ENCODE data around the gene GRIA3. TPM values are rescaled to one million over a fixed set of nuclear protein-coding genes. Genes with fewer than 3 reads are reported as not detected.
"Not testable (repeated sequence)": the region's sequence is repeated elsewhere in the genome, so short reads cannot be mapped to it uniquely, and the experiment has no call there.

Gene GRIA3
- total RNA-seq, 4 donors from 2014 or later = 0.12 to 0.58 TPM; not detected in 2

DNA sequence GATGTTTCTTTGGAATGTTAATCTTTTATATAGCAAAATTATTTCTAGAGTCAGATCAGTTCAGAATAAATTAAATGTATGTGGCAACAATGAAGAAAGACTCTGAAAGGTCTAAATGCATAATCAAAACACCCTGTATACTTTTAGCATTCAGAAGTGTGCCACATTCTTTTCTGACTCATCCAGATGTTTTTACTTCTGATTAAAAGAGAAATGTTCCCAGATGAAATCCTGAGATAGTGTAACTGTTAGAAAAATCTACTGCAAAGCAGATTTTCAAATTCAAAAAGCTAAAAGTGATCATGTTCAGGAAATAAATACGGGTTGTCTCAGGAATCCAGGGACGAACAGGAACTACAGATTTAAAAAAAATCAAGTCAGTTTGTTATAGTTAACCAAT, 241.4 kb downstream of the GRIA3 start:
- TF ChIP-seq POLR2A (IDR thresholded peaks at IDR 0.05) = no peak
- TF ChIP-seq, protein P1, sequence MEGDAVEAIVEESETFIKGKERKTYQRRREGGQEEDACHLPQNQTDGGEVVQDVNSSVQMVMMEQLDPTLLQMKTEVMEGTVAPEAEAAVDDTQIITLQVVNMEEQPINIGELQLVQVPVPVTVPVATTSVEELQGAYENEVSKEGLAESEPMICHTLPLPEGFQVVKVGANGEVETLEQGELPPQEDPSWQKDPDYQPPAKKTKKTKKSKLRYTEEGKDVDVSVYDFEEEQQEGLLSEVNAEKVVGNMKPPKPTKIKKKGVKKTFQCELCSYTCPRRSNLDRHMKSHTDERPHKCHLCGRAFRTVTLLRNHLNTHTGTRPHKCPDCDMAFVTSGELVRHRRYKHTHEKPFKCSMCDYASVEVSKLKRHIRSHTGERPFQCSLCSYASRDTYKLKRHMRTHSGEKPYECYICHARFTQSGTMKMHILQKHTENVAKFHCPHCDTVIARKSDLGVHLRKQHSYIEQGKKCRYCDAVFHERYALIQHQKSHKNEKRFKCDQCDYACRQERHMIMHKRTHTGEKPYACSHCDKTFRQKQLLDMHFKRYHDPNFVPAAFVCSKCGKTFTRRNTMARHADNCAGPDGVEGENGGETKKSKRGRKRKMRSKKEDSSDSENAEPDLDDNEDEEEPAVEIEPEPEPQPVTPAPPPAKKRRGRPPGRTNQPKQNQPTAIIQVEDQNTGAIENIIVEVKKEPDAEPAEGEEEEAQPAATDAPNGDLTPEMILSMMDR (IDR thresholded peaks at IDR 0.05) = no peak
- WGBS, 2 donors = 20 to 52% methylated on average over 2 of the region's 2 CpGs
- H3K4me3 ChIP-seq (ENCODE audit: low read depth, poor library complexity, severe bottlenecking) = no peak overlapping the region
- intact Hi-C loops (cut with DNase I; ENCODE audit: low total_unique reads) = no loop called here
- no peak for DNase-seq (ENCODE audit: low spot score in 2 of 2)

DNA sequence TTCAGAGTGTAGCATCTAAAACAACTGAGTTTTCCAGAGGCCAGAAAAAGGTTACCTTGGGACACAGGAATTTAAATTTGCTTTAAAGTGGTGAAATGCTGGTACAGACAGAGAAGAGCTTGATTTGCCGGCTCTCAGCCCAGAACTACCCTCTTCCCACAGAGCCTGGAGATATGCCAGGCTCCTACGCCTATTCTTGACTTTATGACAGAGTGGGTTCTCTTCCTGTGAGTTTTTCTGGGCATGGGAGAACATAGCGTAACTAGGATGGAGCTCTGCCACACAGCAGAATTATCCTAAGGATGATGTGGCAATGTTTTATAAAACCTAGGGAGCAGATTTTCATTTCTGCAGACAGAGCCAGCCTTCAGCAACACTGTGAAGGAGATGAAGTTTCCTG, 241.8 kb downstream of the GRIA3 start:
- intact Hi-C loops (cut with DNase I; ENCODE audit: low total_unique reads) = no loop called here
- WGBS, 2 donors = 22 to 48% methylated on average over 3 of the region's 3 CpGs
- no peak for TF ChIP-seq POLR2A (IDR thresholded peaks at IDR 0.05)
- TF ChIP-seq, protein P1 (IDR thresholded peaks at IDR 0.05) = no peak
- peak in 1 of 2 donors; percentile 12 for DNase-seq (ENCODE audit: low spot score in 2 of 2)
- no peak overlapping the region for H3K4me3 ChIP-seq (ENCODE audit: low read depth, poor library complexity, severe bottlenecking)

GRCh38 chrX:123432361-123433150, 248.5 kb downstream of the GRIA3 start:
- TF ChIP-seq POLR2A (IDR thresholded peaks at IDR 0.05) = no peak
- TF ChIP-seq, protein P1 (IDR thresholded peaks at IDR 0.05) = no peak
- 66 to 69% methylated on average over 4 of the region's 4 CpGs for WGBS, 2 donors
- intact Hi-C loops (cut with DNase I; ENCODE audit: low total_unique reads) = no loop called here
- no peak for DNase-seq (ENCODE audit: low spot score in 2 of 2)
- H3K4me3 ChIP-seq (ENCODE audit: low read depth, poor library complexity, severe bottlenecking) = no peak overlapping the region

- H3K4me3 ChIP-seq (ENCODE audit: low read depth, poor library complexity, severe bottlenecking) = no peak overlapping the region
- WGBS, 2 donors = 69 to 77% methylated on average over 5 of the region's 5 CpGs
- intact Hi-C loops (cut with DNase I; ENCODE audit: low total_unique reads) = no loop called here
- no peak for DNase-seq (ENCODE audit: low spot score in 2 of 2)
- TF ChIP-seq, protein P1 (IDR thresholded peaks at IDR 0.05) = no peak
- no peak for TF ChIP-seq POLR2A (IDR thresholded peaks at IDR 0.05)
Measured at GRCh38 chrX:123436512-123437136, 252.5 kb downstream of the GRIA3 start.

DNA sequence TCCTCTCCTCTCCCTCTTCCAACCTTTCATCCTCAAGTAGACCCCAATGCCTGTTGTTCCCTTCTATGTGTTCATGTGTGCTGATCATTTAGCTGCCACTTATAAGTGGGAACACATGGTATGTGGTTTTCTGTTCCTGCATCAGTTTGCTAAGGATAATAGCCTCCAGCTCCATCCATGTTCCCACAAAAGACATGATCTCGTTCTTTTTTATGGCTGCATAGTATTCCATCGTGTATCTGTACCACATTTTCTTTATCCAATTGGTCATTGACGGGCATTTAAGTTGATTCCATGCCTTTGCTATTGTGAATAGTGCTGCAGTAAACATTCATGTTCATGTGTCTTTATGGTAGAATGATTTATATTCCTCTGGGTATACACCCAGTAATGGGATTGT, 255.8 kb downstream of the GRIA3 start:
- 77 to 90% methylated on average over 3 of the region's 3 CpGs for WGBS, 2 donors
- intact Hi-C loops (cut with DNase I; ENCODE audit: low total_unique reads); H3K4me3 ChIP-seq (ENCODE audit: low read depth, poor library complexity, severe bottlenecking); DNase-seq (ENCODE audit: low spot score in 2 of 2): not testable (repeated sequence)

DNA sequence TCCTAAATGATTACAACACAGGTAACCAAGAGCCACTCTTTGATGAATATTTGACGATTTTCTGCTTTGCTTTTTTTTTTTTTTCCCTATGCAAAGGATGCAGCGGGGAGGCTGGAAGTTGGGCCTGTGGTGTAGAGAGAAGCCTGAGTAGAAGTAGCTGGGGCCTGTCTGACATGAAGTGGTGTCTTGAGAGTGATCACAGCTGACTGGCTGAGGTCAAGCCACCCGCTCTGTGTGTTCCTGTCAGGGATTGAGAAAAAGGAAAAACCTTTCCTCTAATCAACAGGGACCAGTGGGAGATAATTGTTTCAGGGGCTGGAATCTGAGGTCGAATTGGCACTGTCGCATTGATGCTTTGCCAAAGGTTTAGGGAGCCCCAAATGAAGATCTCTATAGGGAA, 258.7 kb downstream of the GRIA3 start:
- H3K4me3 ChIP-seq (ENCODE audit: low read depth, poor library complexity, severe bottlenecking) = no peak overlapping the region
- intact Hi-C loops (cut with DNase I; ENCODE audit: low total_unique reads) = no loop called here
- TF ChIP-seq POLR2A (IDR thresholded peaks at IDR 0.05) = no peak
- TF ChIP-seq, protein P1 (IDR thresholded peaks at IDR 0.05) = no peak
- 73 to 90% methylated on average over 5 of the region's 5 CpGs for WGBS, 2 donors
- DNase-seq (ENCODE audit: low spot score in 2 of 2) = no peak
